ENCODE measurements around the gene LIPC.

LIPC gene

DNA sequence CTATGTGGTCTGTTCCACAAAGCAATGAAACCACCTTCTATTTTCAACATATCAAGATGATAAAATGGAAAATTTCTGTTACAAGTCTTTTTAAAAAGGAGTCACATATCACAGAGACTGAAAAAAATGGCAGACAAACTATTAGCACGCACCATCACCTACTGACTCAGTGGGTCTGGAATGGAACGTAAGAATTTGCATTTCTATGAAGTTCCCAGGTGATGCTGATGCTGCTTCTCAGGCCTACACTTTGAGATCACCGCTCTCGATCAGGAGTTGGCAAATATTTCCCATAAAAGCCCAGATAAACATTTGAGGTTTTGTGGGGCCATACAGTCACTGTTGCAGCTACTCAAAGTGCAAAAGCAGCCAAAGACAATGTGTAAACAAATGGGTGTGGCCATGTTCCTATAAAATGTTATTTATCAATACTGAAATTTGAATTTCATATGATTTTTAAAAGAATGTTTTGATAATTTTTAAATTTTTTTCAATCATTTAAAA lies 174.8 kb downstream of the LIPC start:
- TF ChIP-seq, protein P1, sequence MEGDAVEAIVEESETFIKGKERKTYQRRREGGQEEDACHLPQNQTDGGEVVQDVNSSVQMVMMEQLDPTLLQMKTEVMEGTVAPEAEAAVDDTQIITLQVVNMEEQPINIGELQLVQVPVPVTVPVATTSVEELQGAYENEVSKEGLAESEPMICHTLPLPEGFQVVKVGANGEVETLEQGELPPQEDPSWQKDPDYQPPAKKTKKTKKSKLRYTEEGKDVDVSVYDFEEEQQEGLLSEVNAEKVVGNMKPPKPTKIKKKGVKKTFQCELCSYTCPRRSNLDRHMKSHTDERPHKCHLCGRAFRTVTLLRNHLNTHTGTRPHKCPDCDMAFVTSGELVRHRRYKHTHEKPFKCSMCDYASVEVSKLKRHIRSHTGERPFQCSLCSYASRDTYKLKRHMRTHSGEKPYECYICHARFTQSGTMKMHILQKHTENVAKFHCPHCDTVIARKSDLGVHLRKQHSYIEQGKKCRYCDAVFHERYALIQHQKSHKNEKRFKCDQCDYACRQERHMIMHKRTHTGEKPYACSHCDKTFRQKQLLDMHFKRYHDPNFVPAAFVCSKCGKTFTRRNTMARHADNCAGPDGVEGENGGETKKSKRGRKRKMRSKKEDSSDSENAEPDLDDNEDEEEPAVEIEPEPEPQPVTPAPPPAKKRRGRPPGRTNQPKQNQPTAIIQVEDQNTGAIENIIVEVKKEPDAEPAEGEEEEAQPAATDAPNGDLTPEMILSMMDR (IDR thresholded peaks at IDR 0.05; ENCODE audit: borderline replicate concordance, insufficient read depth, low read depth, low read length) = no peak

DNA sequence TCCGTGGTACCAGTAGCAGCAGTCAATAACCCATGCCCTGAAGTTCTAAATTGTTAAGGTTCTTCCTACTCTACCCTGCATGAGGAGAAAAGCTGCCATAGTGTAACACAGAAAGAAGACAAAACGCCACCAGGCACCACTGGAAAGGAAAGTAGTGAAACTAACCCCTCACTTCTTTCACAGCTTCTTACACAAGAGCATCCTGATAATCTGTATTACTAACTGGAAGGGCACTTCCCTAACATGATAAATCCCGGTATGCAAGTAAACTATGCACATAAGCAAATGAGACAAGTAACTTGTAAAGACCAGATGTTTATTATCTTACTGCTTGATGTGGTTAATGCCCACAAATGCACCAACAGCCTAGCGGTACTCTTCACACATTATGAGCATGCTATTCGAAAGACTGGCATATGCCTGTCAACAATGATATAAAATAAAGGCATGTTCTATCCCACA lies 176.4 kb downstream of the LIPC start:
- TF ChIP-seq, protein P1 (IDR thresholded peaks at IDR 0.05; ENCODE audit: borderline replicate concordance, insufficient read depth, low read depth, low read length) = no peak
- H3K4me3 ChIP-seq (ENCODE audit: low read depth, low read length) = no peak overlapping the region

More for the DNA sequence above, 174.8 kb downstream of the LIPC start:
- H3K4me3 ChIP-seq (ENCODE audit: low read depth, low read length) = no peak overlapping the region

DNA sequence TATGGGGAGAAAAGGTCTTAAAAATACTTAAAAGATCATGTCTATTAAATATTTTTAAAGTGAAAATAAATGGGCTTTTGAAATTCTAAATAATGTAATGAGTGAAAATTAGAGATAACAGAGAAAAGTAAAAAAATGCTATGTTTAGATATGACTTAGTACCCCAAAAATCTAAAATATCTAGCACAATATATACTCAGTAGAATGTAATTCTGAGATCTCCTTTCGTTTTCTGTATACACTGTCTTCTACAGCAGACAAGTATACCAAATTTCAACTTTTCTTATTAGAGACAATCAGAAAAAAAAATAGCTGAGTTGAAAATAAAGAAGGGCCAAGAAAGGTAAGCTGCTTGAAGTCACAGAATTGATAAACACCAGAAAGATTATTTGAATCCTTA lies 176.9 kb downstream of the LIPC start:
- H3K4me3 ChIP-seq (ENCODE audit: low read depth, low read length) = no peak overlapping the region
- TF ChIP-seq, protein P1 (IDR thresholded peaks at IDR 0.05; ENCODE audit: borderline replicate concordance, insufficient read depth, low read depth, low read length) = no peak

DNA sequence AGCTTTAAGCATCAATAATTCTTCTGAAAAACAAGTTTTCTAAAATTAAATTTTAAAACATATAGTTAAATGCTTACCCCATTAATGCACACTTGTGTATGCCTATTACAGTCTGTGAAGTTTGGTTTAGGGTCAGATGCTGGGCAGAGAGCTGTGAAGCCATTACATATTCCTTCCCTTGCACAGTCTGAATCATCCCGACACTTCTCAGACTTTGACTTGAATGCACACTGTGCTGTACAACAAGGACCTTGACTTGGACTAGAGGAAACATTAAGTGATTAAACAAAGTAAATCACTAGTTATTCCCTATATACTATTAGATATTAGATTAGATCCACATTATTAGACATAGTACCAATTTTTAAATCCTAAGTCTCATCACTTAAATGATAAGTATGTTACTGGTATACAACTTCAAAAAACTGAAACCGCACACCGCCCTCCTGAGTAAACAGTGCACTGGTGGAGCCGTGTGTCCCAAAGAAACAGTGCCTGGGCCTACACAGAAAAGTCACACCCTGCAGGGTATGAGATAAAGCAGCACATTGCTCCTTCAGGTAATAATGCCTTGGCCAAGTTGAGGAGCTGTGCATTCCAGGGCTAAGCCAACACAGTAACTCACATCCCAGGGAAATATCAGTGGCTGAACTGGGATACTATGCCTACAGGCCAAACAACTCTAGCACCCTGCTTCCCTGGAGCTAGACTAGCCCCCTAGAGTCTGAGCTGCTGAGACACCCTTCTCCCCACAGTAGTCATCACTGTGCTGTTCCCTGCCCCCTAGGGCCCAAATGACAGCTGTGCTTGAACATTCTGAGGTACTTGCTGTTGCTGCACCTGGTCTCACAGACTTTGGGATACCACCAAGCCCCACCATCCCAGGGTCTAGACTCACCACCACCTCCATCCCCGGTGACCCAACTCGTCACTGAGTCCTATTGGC lies 180.2 kb downstream of the LIPC start:
- H3K4me3 ChIP-seq (ENCODE audit: low read depth, low read length) = no peak overlapping the region
- TF ChIP-seq, protein P1 (IDR thresholded peaks at IDR 0.05; ENCODE audit: borderline replicate concordance, insufficient read depth, low read depth, low read length) = no peak

DNA sequence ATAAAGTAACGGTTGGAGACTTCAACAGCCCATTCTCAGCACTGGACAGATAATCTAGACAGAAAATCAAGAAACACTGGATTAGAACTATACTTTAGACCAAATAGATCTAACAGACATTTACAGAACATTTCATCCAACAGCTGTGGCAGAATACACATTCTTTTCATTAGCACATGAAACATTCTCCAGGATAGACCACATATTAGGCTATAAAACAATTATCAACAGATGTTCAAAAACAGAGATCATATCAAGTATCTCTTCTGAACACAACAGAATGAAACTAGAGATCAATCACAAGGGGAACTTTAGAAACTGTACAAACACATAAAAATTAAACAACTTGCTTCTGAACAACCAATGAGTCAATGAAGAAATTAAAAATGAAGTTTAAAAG lies 184.4 kb downstream of the LIPC start:
- H3K4me3 ChIP-seq (ENCODE audit: low read depth, low read length) = no peak overlapping the region
- TF ChIP-seq, protein P1 (IDR thresholded peaks at IDR 0.05; ENCODE audit: borderline replicate concordance, insufficient read depth, low read depth, low read length) = no peak
